ENCODE results near the gene ZNF177.

Gene ZNF177

DNA sequence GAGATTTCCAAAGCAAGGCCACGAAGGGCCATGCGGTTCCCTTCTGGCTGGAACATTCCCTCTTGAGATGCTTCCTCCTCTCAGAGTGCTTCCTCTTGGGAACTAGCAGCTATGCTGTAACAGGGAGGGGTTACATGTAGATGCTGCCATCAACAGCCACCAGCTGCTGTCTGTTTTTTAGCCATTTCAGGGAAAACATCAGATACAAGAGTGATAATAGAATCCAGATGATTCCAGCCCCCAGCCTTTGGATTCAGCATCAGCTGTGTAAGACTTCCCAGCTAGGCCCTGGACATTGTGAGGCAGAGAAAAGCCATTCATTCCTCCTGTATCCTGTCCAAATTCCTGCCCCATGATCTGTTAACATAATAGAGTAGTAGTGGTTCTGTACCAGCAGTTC, 8.2 kb upstream of the ZNF177 start:
- DNase-seq (ENCODE audit: insufficient read length, low spot score), result no peak
- TF ChIP-seq POLR2A (IDR thresholded peaks at IDR 0.05; ENCODE audit: low read depth, low read length), result no peak
- FAIRE-seq, result no peak

DNA sequence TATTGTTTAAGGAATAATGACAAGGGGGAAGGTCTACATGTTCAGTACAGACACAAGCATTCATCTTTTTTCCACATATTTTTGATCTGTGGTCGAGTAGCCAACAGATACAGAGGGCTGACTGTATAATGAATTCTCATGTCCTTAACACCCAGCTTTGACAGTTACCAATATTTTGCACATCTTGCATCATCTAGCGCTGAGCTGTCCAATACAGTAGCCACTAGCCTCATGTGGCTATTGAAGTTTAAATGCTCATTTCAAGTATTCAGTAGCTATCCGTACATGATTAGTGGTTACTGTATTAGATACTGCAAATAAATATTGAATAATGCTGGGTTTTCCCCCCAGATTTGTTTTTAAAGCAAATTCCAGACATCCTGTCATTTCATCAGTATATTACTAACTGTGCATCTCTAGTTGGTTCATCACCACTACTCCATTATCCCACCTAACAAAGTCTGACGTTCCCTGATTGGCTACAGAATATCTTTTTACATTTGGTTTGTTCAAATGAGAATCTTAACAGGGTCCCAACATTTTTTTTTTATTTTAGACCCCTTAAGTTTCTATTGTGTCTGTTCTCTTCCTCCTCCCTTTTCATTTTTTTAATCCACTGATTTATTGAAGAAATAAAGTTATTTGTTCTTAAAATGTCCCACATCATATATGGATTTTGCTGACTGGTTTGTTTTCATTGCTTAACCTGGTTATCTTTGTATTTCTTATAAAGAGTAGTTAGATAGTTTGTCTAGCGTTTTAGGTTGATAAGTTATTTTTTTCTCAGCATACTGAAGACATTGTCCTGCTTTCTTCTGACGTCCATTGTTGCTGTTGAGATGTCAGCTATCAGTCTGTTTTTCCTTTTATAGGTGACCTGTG, 8.2 kb downstream of the ZNF177 start:
- TF ChIP-seq POLR2A (IDR thresholded peaks at IDR 0.05; ENCODE audit: low read depth, low read length), result no peak
- DNase-seq (ENCODE audit: insufficient read length, low spot score) (no peak), FAIRE-seq (no peak)

DNA sequence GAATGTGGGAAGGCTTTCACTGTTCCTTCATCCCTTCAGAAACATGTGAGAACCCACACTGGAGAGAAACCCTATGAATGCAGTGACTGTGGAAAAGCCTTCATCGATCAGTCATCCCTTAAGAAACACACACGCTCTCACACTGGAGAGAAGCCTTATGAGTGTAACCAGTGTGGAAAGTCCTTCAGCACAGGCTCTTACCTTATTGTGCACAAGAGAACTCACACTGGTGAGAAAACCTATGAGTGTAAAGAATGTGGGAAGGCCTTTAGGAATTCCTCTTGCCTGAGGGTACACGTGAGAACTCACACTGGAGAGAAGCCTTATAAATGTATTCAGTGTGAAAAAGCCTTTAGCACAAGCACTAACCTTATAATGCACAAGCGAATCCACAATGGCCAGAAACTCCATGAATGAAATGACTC, 18.6 kb downstream of the ZNF177 start:
- DNase-seq (ENCODE audit: insufficient read length, low spot score) (no peak), FAIRE-seq (no peak)
- no peak for TF ChIP-seq POLR2A (IDR thresholded peaks at IDR 0.05; ENCODE audit: low read depth, low read length)

DNA sequence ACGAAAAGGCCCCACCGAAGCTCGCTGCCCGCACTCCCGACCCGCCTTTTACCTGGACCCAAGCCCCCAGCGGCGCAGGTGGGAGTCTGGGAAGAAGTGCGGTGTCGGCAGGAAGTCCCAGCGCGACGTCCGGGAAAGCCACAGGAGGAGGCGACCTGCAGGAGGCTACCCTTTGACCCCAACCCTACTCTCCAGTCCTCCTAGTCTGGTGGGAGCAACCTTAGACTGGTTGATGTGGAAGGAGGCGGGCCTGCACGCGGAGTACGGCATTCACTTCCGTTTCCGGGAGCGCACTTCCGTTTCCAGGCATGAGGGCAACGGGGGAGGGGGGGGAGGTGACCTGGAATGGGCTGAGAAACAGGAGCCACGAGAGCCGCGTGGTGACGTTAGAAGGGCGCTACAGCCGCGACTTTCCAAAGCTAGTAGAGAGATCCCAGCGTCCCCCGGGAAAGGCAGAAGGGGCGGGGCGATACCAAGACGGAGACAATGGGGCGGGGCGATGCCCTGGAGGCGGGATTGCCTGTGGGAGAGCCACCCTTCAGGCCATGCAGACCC, 44.1 kb downstream of the ZNF177 start:
- no peak for FAIRE-seq

DNA sequence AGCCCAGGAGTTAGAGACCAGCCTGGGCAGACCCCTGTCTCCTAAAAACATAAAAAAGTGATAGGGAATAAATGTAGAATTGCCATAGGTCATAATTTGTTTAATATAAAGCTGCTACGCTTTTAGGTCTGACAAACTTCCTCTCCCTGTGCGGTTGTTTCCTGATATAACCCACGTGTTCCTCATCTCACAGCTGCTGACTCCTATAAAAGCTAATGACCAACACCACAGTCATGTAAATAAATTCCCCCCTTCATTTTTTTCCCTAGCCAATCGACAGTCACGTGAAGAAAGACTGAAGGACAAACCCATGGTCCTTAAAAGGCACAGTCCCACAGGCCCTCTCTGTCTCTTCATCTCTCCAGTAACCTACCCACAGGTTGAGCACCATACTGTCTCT, 45.0 kb downstream of the ZNF177 start:
- TF ChIP-seq POLR2A (IDR thresholded peaks at IDR 0.05; ENCODE audit: low read depth, low read length), result no peak
- DNase-seq (ENCODE audit: insufficient read length, low spot score) (no peak), FAIRE-seq (no peak)

More for the DNA sequence above, 44.1 kb downstream of the ZNF177 start:
- DNase-seq (ENCODE audit: insufficient read length, low spot score), result peak; percentile 61
- no peak for TF ChIP-seq POLR2A (IDR thresholded peaks at IDR 0.05; ENCODE audit: low read depth, low read length)

DNA sequence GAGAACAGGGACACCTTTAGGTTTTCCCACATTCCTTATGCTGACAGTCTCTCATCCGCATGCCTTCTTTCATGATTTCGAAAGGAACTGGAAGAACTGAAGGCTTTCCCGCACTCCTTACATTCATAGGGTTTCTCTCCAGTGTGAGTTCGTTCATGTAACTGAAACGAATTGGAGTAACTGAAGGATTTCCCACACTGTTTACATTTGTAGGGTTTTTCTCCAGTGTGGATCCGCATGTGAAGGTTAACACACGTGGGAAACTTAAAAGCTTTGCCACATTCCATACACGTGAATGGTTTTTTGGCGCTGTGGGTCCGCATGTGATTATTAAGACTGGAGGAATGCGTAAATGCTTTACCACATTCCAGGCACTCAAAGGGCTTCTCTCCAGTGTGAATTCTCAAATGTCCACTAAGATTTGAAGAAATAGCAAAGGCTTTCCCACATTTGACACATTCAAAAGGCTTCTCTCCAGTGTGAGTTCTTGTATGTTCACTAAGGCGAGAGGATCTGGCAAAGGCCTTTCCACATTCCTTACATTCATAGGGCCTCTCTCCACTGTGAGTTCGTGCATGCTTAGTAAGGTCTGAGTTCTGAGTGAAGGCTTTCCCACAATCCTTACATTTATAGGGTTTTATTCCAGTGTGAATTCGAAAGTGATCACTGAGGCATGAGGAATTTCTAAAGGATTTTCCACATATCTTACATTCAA, 50.6 kb downstream of the ZNF177 start:
- TF ChIP-seq POLR2A (IDR thresholded peaks at IDR 0.05; ENCODE audit: low read depth, low read length), result no peak
- DNase-seq (ENCODE audit: insufficient read length, low spot score), result no peak

DNA sequence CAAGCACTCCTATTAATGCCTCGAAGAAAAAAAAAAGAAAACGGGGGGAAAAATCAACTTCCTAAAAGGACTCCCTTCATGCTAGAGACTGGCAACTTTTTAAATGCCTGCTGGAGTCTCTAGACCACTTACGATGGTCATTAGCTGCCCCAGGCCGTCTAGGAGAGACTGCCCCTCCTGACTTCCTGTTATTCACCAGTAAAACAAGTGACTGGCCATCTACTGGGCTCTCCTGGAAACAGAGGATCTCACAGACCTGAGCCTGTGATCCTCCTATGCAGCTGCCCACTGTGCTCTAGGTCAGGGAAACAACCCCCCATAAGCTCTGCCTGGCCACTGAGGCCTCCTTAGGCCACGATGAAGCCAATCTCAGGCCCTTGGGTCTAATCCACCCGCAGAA, 65.1 kb downstream of the ZNF177 start:
- TF ChIP-seq POLR2A (IDR thresholded peaks at IDR 0.05; ENCODE audit: low read depth, low read length), result no peak
- no peak for FAIRE-seq
- no peak for DNase-seq (ENCODE audit: insufficient read length, low spot score)

More for the DNA sequence above, 50.6 kb downstream of the ZNF177 start:
- no peak for FAIRE-seq

DNA sequence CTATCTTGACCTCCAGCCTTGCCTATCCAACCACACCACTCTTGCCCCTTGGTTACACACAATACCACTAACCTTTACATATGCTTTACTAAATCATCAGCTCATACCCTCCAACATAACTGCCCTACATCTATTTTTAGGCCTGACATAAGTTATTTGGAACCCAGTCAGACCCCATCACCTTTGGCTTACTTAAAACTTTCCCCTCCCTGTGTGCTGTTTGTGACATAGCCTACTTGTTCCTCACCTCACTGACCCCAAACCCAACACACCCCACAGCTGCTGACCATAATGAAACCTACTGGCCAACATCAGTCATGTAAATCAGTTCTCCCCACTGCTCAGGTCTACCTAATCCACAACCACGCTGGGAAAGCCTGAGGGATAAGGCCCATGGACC, 67.6 kb downstream of the ZNF177 start:
- DNase-seq (ENCODE audit: insufficient read length, low spot score), result no peak

DNA sequence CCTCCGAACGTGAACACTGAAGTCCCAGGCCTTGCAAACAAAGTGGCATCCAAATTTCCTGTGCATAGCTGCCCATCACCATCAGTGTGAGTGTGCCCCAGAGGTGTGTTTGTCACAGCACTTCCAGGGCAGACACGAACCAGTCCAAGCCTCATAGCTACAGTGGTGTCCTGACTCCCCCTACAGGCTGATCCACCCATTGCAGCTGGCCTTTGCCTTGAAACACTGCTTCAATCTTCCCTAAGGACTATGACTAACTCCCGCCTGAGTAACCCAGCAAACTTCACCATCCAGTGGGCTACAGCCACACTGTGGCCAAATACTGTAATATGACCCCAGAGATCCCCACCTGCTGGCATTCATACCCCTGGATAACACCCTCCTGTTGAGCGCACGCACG, 68.7 kb downstream of the ZNF177 start:
- no peak for TF ChIP-seq POLR2A (IDR thresholded peaks at IDR 0.05; ENCODE audit: low read depth, low read length)
- FAIRE-seq (no peak), DNase-seq (ENCODE audit: insufficient read length, low spot score) (peak; percentile 30)

More for the DNA sequence above, 67.6 kb downstream of the ZNF177 start:
- FAIRE-seq, result no peak
- no peak for TF ChIP-seq POLR2A (IDR thresholded peaks at IDR 0.05; ENCODE audit: low read depth, low read length)

Measured in H54 (cell line).